Measurements from ENCODE around the gene SH3RF1.

DNA sequence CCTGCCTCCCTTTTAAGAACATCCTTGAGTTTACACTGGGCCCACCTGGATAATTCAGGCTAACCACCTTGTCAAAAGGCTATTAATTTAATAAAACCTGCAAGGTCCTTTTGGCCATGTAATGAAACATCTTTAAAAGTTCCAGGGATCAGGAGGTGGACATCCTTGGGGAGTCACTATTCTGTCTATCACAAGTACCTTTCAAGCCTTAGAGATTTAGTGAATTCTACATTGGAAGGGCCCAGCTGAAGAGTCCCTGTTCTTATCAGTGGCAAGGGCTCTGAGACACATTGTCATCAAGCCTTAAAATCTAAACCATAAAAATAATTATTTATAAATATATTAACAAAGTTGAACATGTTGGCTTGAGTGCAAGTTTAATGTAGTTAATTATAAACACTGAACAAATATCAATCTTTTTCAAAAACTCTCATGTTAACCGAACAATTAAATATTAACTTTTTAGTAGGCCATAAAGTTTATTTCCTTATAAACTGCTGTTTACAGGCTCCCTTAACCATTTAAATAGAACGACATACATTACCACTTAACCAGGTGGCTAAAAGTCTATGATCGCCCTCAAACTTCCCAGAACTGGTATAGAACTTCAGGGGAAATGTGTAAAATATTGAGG, 156.3 kb downstream of the SH3RF1 start:
- no peak for TF ChIP-seq TCF7L2 (IDR thresholded peaks at IDR 0.05; ENCODE audit: low read depth, low read length)
- no peak for TF ChIP-seq EZH2 (conservative IDR thresholded peaks at IDR 0.05; ENCODE audit: low read depth, low read length)
- no peak for TF ChIP-seq POLR2A (IDR thresholded peaks at IDR 0.05; ENCODE audit: insufficient read depth in 1 of 2, low read depth in 2 of 2, low read length in 2 of 2)
- no peak for TF ChIP-seq TCF7 (IDR thresholded peaks at IDR 0.05; ENCODE audit: low read depth)
- TF ChIP-seq GATA4 (IDR thresholded peaks at IDR 0.05; ENCODE audit: borderline replicate concordance, low read depth) = no peak

Data from HepG2 (cell line).